ENCODE results near the gene CES5A. TPM values are rescaled to one million over a fixed set of nuclear protein-coding genes. Genes with fewer than 3 reads are reported as not detected.

The CES5A gene
- polyA plus RNA-seq, 3 donors, result not detected

DNA sequence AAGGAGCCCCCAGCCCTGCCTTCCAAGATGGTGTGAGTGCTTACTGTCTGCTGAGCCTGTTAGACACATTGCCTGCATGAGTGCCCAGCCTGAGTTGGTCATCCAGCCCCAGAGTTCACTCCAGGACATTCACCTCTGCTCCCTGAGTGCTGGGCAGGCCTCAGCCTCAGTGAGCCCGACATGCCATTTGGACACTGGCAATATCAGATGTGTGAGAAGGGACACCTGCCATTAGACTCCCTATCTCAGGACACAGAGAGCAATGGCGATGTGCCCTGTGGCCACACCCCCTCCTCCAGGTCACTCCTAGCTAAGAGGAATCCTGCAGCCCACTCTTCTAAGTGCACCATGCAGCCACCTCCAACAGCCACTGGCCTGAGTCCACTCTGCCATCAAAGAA is 34.7 kb upstream of the CES5A start:
- Mint-ChIP-seq H3K9me3 (peaks cover 0 to 19% (median 6%) of the 10 kb centered on the region in 7 donors), H3K36me3 (no peaks in the 10 kb centered on the region), H3K4me1 (no peaks in the 10 kb centered on the region), H3K27ac (no peak overlapping the region), H3K4me3 (no peak overlapping the region), H3K27me3 (ENCODE audit: low read depth in 3 of 3) (peaks cover 0 to 10% (median 3%) of the 10 kb centered on the region in 3 donors)
- Histone ChIP-seq H3K4me3 (replicated peaks in 1 of 3; ENCODE audit: low read depth in 2 of 3, low read length in 3 of 3) (no peak overlapping the region), H3K9ac (ENCODE audit: insufficient read depth, low read length, poor library complexity, severe bottlenecking) (no peak overlapping the region), H2AFZ (ENCODE audit: insufficient read depth, low read depth, low read length, poor library complexity, severe bottlenecking) (no peak overlapping the region), H3K9me3 (replicated peaks in 1 of 2; ENCODE audit: control insufficient read depth in 1 of 2, insufficient read depth in 1 of 2, low read length in 2 of 2) (peaks cover 0 to 2% of the 10 kb centered on the region in 2 donors), H3K4me1 (ENCODE audit: control insufficient read depth in 1 of 2, insufficient read depth in 2 of 2, low read length in 2 of 2) (no peaks in the 10 kb centered on the region), H3K79me2 (ENCODE audit: insufficient read depth, low read length) (no peaks in the 10 kb centered on the region), H3K27me3 (ENCODE audit: control insufficient read depth in 2 of 2, insufficient read depth in 2 of 2, low read length in 2 of 2) (no peaks in the 10 kb centered on the region), H4K20me1 (ENCODE audit: insufficient read depth, low read length) (no peaks in the 10 kb centered on the region), H3K4me2 (replicated peaks; ENCODE audit: extremely low read depth, low read length, poor library complexity, severe bottlenecking) (no peak overlapping the region), H3K27ac (ENCODE audit: low read depth in 1 of 2, low read length in 2 of 2) (no peak overlapping the region), H3K36me3 (replicated peaks in 1 of 2; ENCODE audit: control insufficient read depth in 1 of 2, insufficient read depth in 2 of 2, low read length in 2 of 2) (no peaks in the 10 kb centered on the region)
- no peak for DNase-seq
- WGBS (ENCODE audit: insufficient coverage), result 86% methylated on average over 1 of the region's 2 CpGs
- intact Hi-C loops (cut with micrococcal nuclease), result no loop called here
- TF ChIP-seq CTCF (IDR thresholded peaks at IDR 0.05), result no peak

DNA sequence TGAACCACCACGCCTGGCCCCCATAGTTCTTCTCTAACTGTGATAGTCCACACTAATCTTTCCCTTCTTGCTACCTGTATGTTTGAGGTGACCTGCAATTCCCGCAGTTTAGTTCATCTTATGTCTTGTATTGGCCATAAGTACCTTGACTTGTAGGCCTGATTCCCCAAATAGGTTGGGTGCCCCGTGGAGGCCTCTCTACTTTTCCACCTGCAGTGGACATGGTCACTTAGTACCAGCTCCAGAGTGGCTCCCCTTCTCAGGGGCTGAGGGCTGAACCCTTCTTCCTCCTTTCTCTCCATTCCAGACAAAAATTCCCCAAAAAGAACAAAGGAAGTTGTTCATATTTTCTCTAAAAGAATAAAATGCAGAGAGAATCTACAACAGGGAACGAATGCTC is 33.5 kb upstream of the CES5A start:
- Histone ChIP-seq H4K20me1 (ENCODE audit: insufficient read depth, low read length) (no peaks in the 10 kb centered on the region), H3K79me2 (ENCODE audit: insufficient read depth, low read length) (no peaks in the 10 kb centered on the region), H3K4me1 (ENCODE audit: control insufficient read depth in 1 of 2, insufficient read depth in 2 of 2, low read length in 2 of 2) (no peaks in the 10 kb centered on the region), H3K4me3 (replicated peaks in 1 of 3; ENCODE audit: low read depth in 2 of 3, low read length in 3 of 3) (no peak overlapping the region), H3K36me3 (replicated peaks in 1 of 2; ENCODE audit: control insufficient read depth in 1 of 2, insufficient read depth in 2 of 2, low read length in 2 of 2) (no peaks in the 10 kb centered on the region), H3K27me3 (ENCODE audit: control insufficient read depth in 2 of 2, insufficient read depth in 2 of 2, low read length in 2 of 2) (no peaks in the 10 kb centered on the region), H3K27ac (ENCODE audit: low read depth in 1 of 2, low read length in 2 of 2) (no peak overlapping the region), H2AFZ (ENCODE audit: insufficient read depth, low read depth, low read length, poor library complexity, severe bottlenecking) (no peak overlapping the region), H3K9ac (ENCODE audit: insufficient read depth, low read length, poor library complexity, severe bottlenecking) (no peak overlapping the region), H3K4me2 (replicated peaks; ENCODE audit: extremely low read depth, low read length, poor library complexity, severe bottlenecking) (no peak overlapping the region), H3K9me3 (replicated peaks in 1 of 2; ENCODE audit: control insufficient read depth in 1 of 2, insufficient read depth in 1 of 2, low read length in 2 of 2) (peaks cover 2 to 5% of the 10 kb centered on the region in 2 donors)
- intact Hi-C loops (cut with micrococcal nuclease), result no loop called here
- Mint-ChIP-seq H3K4me1 (no peaks in the 10 kb centered on the region), H3K9me3 (peaks cover 7 to 31% (median 13%) of the 10 kb centered on the region in 7 donors), H3K36me3 (no peaks in the 10 kb centered on the region), H3K27ac (no peak overlapping the region), H3K4me3 (no peak overlapping the region), H3K27me3 (ENCODE audit: low read depth in 3 of 3) (peaks cover 0 to 10% (median 3%) of the 10 kb centered on the region in 3 donors)
- WGBS (ENCODE audit: insufficient coverage), result 100% methylated on average over 1 of the region's 4 CpGs
- no peak for DNase-seq
- no peak for TF ChIP-seq CTCF (IDR thresholded peaks at IDR 0.05)
